CD4-positive, alpha-beta T cell treated with Interleukin-21 for 1 hour (primary cell): ENCODE data around the gene KNG1.

ENCODE experiments used
- DNase-seq: peaks from one replicate; pipeline ENCODE4 v3.0.0-alpha.2; 2020

KNG1 gene

DNA sequence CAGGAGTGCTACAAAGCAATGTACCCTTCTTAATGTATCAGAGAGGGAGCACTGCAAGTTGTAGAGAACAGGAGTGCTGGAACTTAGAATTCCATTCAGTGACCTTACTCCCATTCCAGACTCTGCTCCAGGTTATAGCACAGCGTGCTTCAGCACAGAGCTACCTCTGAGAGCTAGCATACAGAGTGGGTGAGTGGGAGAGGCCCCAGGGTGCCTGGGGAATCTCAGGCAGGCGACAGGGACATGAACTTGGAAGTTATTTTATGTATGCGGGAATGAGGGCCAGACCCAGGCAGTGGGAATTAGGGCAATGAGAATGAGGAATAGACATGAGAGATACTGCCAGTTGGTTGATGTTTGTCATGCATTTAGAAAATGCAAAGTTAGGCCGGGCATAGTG lies 3.7 kb upstream of the KNG1 start:
- DNase-seq = no peak

DNA sequence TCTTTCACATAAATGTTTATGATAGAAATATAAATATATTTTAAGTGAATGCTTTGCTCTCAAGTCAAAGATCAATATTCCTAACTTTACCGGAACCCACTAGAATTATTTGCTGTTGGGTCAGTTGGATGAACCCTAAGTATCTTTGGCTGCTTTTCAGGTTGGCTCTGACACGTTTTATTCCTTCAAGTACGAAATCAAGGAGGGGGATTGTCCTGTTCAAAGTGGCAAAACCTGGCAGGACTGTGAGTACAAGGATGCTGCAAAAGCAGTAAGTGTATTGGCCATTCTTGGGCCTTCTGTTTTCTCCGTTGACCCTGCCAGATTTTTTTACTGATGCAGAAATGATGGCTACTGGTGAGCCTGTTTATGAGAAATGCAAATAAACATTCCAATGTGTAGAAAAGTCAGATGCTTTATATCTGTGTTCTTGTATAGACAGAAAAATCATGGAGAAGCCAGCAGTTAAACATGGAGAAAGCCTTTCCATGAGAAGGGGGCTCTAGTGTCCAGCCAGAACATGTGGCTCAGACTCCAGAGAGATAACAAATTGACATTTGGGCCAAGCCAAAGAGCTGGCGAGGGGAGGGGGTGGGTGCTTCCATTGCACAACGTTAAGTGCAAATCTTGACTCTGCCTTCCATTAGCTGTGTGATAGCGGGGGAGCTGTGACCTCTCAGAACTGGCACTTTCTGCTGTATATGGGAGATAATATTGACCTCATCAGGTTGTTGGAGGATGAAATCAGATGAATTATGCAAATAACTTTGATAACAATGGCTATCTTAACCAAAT lies 3.0 kb downstream of the KNG1 start:
- DNase-seq = no peak

- DNase-seq = no peak
Observed at GRCh38 chr3:186722457-186722856, 5.3 kb downstream of the KNG1 start.

GRCh38 chr3:186724911-186725310 lies 7.8 kb downstream of the KNG1 start:
- no peak for DNase-seq

- no peak for DNase-seq
Observed at GRCh38 chr3:186732169-186732766, 15.1 kb downstream of the KNG1 start.

GRCh38 chr3:186742618-186743380 lies 25.6 kb downstream of the KNG1 start:
- DNase-seq = no peak

DNA sequence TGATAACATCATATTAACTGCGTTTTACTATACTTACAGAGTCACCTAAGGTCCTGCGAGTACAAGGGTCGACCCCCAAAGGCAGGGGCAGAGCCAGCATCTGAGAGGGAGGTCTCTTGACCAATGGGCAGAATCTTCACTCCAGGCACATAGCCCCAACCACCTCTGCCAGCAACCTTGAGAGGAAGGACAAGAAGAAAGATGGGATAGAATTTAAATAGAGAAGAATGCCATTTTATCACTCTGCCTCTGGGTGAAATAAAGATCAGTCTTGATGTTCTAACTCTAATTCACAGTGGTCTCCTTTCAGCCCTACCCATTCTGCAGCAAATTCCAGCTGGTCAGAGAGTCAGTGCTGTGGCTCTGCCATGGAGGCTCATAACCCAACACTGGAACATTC lies 26.5 kb downstream of the KNG1 start:
- no peak for DNase-seq

DNA sequence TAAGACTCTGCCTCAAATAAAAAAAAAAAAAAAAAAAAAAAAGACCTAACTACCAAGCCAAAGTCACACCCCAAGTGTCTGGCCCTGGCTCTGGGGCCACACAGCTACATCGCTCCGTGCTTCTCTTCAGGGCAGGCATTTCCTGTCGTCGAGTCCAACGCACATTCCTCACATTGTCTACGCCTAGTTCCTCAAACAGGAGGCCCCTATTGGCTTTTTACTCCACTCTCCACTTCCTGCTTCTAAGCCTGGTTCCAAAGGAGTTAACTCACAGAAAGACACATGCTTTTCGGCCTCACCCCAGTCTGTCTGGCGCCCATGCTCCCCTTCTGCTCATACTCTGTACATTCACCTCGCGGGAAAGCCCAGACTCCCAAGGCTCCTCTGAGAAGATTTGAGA lies 28.8 kb downstream of the KNG1 start:
- DNase-seq = no peak

GRCh38 chr3:186750316-186750715 lies 33.2 kb downstream of the KNG1 start:
- DNase-seq = no peak

GRCh38 chr3:186751480-186751879 lies 34.3 kb downstream of the KNG1 start:
- DNase-seq = no peak

DNA sequence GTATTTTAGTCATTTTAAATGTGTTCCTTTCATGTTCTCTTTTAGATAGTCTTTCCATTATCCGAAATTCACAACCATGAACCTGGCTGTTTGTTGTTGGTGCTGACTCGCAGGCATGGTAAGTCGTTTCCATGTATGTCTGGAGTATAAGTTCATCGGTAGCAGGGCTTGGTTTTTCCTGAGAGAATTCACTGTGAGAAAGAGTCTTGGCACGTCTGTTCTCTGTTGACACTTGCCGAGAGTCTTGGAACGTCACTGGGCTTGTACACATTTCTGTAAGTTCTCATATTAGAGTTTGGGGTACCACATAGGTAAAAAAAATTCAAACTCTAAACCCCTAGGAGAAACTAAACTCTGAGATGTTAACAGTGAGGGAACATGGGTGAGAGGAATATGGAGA lies 36.8 kb downstream of the KNG1 start:
- no peak for DNase-seq

- no peak for DNase-seq
Observed at GRCh38 chr3:186754871-186755270, 37.7 kb downstream of the KNG1 start.

GRCh38 chr3:186757214-186757613 lies 40.1 kb downstream of the KNG1 start:
- DNase-seq = no peak

GRCh38 chr3:186757686-186758220 lies 40.6 kb downstream of the KNG1 start:
- no peak for DNase-seq

GRCh38 chr3:186759231-186759930 lies 42.2 kb downstream of the KNG1 start:
- DNase-seq = no peak

DNA sequence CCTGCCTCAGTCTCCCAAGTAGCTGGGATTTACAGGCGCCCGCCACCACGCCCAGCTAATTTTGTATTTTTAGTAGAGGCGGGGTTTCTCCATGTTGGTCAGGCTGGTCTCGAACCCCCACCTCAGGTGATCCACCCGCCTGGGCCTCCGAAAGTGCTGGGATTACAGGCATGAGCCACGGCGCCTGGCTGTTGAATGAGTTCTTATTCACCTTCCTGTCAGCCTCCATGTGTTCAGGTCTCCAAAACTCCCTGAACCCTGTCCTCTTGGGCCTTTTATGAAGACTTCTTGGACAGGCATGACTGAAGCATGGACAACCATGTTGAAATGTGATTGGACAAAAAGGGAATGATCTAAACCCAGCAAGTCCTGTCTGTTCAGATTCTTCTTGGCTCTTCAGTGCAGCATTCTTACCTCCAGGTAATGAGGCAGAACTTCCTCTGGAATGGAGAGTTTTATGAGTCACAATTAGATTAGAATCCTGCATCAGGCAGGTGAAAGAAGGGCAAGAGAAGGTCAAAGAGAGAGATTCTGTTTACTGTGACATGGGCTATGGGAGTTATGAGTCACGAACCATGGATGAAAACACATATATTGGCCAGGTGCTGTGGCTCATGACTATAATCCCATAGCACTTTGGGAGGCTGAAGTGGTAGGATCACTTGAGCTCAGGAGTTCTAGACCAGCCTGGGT lies 43.1 kb downstream of the KNG1 start:
- DNase-seq = no peak

DNA sequence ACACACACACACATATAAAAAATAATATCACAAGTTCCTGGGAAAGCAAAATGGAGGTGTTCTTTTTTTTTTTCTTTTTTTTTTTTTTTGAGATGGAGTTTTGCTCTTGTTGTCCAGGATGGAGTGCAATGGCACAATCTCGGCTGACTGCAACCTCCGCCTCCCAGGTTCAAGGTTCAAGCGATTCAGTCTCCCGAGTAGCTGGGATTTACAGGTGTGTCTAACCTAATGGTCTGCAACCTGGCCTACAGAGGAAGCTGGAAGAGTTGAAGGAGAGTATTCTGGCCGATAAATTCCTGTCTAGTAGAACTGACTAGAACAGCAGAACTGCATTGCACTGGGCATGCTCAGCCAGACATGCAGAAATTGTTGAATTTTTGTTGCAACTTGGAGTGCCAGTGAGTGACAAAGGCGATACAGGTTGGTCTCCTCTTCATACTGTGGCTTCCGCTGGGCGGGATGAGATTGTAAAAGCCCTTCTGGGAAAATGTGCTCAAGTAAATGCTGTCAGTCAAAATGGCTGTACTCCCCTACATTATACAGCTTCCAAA lies 43.8 kb downstream of the KNG1 start:
- no peak for DNase-seq

- DNase-seq = no peak
Observed at GRCh38 chr3:186772281-186772694, 55.1 kb downstream of the KNG1 start.

DNA sequence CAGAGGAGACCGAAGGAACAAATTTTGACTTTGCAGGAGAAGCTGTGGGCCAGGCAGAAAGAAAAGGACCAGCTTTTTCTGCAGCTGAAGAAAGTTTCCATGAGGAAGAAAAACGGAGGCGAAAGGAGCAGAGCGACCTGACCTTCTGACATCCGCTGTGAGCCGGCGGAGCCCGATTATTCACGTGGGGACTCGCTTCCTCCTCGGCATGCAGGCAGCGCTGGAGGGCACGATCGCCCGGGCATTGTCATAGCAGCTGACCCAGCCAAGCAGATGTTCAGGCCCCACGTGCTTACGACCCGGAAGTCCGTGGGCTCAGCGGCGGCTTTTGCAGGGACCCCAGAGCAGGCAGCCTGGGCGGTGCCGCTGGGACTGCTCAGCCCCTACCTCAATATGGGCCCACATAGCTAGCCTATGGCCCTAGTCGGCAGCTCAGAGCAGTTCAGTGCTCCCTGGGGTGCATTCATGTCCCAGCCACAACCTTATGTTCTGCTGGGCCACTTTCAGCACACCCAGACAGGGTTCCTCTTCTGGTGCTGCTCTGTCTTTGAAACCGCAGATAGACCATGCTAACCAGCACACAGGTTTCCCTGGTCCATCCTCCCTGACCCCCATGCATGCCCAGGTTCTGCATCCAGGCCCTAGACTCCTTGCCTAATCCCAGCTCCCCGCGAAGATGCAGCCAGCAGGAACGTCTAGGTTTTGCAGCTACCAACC lies 55.7 kb downstream of the KNG1 start:
- peak; percentile 64 for DNase-seq

- DNase-seq = no peak
Observed at GRCh38 chr3:186775999-186776398, 58.8 kb downstream of the KNG1 start.

GRCh38 chr3:186779204-186779603 lies 62.0 kb downstream of the KNG1 start:
- DNase-seq = no peak
